Inflammatory macrophage treated with lipopolysaccharide for 4 hours (primary cell): ENCODE measurements around the gene LMNTD2.

Experiments
- DNase-seq: peaks from one replicate; pipeline ENCODE4 v3.0.0-alpha.2; 2020

Gene LMNTD2

GRCh38 chr11:553083-553987, 7.2 kb downstream of the LMNTD2 start:
- DNase-seq: no peak

- no peak for DNase-seq
These were observed 8.9 kb downstream of the LMNTD2 start for GRCh38 chr11:551596-551995.

GRCh38 chr11:551131-551530, 9.4 kb downstream of the LMNTD2 start:
- no peak for DNase-seq

GRCh38 chr11:550746-551085, 9.8 kb downstream of the LMNTD2 start:
- no peak for DNase-seq

- no peak for DNase-seq
These were observed 10.4 kb downstream of the LMNTD2 start for GRCh38 chr11:550021-550745.

- DNase-seq: no peak
These were observed 11.6 kb downstream of the LMNTD2 start for GRCh38 chr11:548700-549603.

GRCh38 chr11:545171-545570, 15.4 kb downstream of the LMNTD2 start:
- no peak for DNase-seq

GRCh38 chr11:544817-545166, 15.7 kb downstream of the LMNTD2 start:
- DNase-seq: no peak

- DNase-seq: no peak
These were observed 19.1 kb downstream of the LMNTD2 start for GRCh38 chr11:541433-541885.

- no peak for DNase-seq
These were observed 19.7 kb downstream of the LMNTD2 start for GRCh38 chr11:540583-541432.

GRCh38 chr11:539971-540481, 20.5 kb downstream of the LMNTD2 start:
- no peak for DNase-seq

- no peak for DNase-seq
These were observed 22.0 kb downstream of the LMNTD2 start for GRCh38 chr11:538431-539051.

GRCh38 chr11:537622-538430, 22.7 kb downstream of the LMNTD2 start:
- DNase-seq: no peak

GRCh38 chr11:536841-537621, 23.5 kb downstream of the LMNTD2 start, which contains the start of gene LRRC56:
TSS of gene LRRC56 (plus strand) at chr11:537527. CDS start at chr11:540685, 3,158 bp downstream.
- DNase-seq: peak; percentile 79

GRCh38 chr11:535519-536454, 24.8 kb downstream of the LMNTD2 start, which contains the start of gene HRAS:
TSS of gene HRAS (minus strand) at chr11:535576.
- DNase-seq: peak; percentile 94

- DNase-seq: no peak
These were observed 25.4 kb downstream of the LMNTD2 start for GRCh38 chr11:535210-535518.

- DNase-seq: no peak
These were observed 25.9 kb downstream of the LMNTD2 start for GRCh38 chr11:534396-535209.
